CD4-positive, alpha-beta T cell treated with Interleukin-4 for 1 hour (primary cell): ENCODE results near the gene CDC14C.
"Not testable (repeated sequence)": the region's sequence is repeated elsewhere in the genome, so short reads cannot be mapped to it uniquely, and the experiment has no call there.

Source experiments
- DNase-seq, 2 donors: peaks; one replicate each; pipeline ENCODE4 v3.0.0-alpha.2; 2020 to 2022

Gene CDC14C

DNA sequence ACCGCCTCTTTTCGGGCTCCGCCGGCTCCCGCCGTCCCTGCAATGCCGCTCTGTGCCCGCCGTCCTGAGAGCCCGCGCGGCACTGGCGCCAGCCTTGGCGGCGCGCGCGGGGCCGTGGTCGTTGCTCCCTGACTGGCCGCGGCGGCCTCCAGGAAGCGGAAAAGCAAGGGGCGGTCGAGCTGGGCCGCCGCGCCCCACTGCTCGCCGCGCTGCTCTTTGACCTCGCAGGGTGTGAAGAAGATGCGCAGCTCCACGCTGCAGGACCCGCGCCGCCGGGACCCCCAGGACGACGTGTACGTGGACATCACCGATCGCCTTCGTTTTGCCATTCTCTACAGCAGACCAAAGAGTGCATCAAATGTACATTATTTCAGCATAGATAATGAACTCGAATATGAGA is at the start of gene CDC14C:
CDC14C (plus strand) TSS at position 115 of the 400 bp plus-strand sequence; CDS start at position 241, 126 bp downstream.
- DNase-seq: no peak

DNA sequence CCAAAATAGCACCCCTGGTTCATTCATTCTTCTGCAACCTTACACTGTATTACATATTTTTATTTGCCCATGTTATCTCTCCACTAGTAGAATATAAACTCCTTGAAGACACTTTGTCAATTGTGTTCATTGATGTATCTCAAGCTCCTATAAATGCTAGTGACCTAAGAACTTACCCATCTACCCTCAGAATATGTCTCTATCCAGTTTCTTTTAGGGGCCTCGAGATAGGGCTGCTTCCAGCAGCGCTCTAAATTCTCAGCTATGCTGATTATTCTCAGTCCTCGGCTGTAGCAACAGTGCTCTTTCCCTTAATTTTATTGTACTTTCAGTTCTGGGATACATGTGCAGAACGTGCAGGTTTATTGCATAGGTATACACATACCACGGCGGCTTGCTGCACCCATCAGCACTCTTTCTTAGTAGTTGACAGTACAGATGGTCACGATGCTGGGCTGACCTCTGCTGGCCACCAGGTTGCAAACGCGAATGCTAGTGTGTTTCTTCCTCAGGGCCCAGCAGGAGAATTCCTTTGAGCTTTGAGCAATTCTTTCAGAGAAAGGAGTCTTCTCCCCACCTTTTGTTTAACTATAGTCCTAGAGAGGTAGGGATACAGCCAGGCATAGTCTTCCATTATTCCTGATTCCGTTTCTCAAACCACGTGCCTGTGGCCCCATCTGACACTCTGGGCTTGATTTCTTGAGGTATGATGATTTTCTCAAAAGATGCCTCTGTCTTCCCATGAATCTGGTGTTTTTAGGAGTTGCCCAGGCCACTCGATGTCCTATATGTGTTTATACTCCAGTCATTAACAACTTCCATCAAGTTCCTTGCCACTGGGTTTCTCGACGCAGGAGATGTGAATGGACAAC is 49.1 kb upstream of the CDC14C start:
- no peak for DNase-seq

DNA sequence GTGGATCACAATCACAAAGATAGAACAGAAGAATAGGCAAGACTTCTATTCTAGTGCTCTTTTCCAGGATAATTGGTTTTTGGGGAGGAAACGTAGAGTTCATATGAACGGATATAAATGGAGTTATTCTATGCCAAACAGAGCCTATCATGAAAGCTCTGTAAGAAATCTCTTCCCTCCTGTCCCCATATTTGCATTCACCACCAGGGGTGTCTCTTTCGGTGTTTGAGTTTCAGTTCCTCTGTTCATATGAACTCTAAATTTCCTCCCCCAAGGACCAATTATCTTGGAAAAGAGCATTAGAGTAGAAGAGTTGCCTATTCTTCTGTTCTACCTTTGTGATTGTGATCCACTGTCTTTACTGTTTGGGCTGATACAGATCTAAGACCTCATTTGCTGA is 48.3 kb upstream of the CDC14C start:
- no peak for DNase-seq

DNA sequence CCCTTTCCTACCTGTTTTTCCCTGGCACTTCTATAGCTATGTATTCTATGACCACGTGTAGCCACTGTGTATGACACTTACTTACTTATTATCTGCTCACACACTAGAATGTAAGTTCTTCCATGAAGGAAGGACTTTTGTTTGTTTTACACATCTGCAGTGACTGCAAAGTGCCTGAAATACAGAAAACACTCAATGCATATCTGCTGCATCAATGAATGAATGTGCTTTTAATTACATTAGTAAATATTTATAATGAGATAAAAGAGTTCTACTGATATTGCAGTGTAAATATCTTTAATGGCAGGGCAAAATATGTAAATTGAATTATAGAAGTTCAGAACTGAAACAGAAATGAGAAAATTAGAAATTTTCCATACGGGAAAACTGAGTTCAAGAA is 43.5 kb upstream of the CDC14C start:
- no peak for DNase-seq

DNA sequence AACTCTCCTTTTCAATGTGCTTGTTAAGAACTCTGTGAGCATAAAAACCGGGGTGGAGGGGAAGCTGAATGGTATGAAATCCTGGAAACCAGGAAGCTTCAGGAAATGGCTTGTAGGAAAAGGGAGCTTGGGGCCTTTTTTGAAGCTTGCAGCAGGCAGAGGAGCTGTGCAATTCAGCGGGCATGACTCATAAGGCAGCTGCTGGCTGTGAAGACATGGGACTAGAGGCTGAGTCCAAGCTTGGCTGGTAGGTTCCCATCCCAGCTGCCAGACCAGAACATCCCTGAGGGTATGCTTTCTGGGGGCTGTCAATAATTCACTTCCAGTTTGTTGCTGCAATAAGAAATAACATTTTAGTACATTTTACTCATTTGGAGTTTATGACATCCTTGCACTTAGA is 36.8 kb upstream of the CDC14C start:
- DNase-seq: no peak

DNA sequence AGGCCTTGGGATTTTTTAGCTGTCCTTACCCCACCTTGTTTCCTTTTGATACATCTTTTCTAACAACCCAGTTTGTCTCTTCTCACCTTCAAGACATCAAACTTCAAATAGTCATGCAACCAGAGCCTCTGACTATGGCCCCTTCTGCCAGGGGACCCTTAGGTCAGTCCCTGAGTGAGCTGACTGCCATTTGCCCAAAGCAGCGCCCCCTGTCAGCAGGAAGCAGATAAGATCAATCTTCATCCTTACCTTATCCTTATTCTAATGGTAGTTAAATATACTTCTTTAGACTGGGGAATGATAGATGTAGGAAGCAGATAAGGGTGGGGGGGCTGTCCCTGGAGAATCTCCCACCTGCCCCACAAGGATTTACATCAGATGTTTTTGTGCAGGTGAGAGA is 29.8 kb upstream of the CDC14C start:
- DNase-seq: no peak

DNA sequence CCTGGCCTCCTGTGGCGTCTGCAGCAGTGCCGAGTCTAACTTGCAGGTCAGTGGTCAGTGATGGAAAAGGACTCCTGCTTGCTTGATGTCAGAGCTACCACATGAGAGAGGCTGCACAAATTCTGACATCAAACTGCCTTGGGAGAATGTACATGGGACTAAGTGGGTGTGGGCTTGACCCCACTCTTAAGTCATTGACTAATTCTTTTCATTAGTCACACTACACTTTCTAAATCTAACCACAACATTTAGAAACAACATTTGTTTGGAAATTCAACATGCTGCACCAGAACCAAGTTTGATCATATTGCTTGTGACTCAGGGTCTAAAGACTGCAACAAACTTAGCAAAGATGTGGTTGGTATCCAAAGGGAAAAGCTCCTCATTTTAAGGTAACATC is 24.4 kb upstream of the CDC14C start:
- DNase-seq: no peak

DNA sequence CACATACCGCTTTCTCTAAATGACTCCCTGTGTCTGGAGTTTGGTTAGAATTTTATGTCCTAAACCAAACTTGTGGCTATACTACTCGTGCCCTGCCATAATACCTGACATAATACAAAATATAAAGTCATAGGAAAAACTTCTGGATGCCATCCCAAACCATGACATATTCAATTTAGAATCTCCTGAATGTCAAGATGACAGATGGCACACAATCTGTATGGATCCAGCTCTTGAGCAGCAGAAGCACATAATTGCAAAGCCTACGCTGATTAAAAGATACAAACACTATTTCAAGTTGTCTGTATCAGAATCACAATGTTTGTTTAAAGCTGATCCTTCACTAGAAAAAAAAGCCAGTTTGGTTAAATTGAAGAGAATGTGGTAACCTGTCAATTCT is 22.4 kb upstream of the CDC14C start:
- no peak for DNase-seq

DNA sequence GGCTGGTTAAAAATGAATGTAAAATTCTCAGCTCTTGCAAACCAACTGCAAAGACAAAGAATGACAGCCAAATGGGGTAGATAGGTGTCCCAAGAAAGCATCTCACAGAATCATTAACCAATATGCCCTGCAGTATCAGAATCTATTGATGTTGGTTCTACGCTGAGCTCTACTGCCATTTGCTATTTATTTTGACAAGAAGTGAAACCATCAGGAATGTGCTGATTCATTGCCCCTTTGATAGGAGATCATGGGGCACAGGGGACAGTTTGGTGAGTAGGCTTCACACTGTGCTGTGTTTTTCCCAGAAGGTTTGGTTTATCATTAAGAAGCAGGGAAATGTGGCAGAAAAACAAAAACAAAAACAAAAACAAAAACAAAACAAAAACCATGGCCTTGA is 19.4 kb upstream of the CDC14C start:
- DNase-seq: no peak

DNA sequence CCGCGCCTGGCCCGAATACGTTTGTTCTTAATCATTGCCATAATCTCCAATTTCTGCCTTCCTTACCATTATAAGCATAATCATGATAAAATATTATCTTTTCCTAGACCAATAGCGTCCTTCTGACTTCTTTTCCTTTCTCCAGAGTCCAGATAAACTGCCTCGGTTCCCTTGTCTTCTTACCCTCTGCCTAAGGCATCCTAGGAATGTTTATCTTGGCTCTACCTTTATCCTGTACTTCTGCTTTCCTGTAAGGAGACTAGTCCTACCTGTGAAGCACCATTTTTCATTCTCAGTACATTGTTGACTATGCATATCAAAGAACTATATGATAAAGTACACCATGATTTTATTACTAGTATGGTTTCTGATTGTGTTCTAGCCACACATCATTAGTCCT is 18.7 kb upstream of the CDC14C start:
- not testable (repeated sequence) for DNase-seq

DNA sequence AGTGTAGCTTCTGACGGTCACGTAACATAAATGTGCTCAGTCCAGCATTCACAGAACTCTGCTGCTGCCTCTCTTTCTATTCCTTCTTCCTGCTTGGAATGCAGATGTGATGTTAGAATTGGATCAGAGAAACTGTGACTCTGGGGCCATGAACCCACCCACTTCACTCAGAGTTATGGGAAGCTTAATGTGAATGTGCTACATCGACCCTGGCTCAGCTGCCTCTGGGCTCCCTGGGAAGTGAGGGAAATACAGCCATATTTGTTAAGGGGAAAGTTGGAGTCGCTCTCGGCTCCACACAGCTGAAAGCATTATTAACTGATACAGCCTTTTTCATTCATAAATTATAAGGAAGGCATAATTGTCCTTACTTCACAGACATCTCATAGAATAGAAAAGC is 14.5 kb upstream of the CDC14C start:
- not testable (repeated sequence) for DNase-seq

DNA sequence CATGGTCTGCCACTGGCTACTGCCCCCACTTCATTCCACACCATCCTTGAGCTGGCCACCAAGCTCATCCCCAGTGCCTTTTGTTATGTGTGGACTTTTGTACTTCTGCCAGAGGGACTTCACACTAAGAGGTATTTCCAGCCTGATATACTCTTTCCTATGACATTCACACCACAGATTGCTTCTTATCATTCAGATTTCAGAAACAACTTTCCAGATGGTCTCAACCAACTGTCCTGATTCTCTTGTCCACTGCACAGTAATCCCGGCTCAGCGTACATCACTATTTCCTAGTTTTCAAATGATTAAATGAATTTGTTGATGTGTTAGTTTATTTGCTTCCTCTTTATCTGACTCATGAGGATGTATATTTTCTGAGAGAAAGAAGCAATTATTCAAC is 7.1 kb downstream of the CDC14C start:
- no peak for DNase-seq

DNA sequence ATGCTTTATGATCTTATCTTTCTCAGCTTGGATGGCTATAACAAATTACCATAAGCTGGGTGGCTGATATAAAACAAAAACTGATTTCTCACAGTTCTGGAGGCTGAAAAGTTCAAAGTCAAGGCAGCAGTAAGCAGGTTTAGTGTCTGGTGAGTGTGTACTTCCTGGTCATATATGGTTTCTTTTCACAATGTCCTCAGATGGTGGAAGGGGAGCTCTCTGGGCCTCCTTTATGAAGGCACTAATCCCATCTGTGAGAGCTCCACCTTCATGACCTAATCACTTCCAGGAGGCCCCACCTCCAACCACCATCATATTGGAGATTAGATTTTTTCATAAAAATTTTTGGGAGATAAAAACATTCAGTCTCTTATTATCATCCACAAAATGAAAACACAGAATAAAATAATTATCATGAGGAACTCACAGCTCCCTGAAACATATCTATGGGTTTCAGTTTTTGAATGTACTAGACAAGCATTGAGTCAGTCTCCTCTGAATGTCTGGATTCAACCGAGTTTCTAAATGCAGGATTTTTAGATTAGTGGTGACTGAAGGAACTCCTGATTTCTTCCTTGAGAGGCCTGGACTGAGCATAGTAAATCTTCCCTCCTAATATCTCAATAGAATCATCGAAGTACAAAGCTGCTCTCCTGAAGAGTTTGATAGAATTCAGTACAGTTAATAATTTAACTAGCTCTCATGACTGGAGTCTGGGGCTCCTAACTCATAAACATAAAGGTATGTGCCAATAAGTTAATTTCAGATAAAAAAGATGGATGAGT is 8.0 kb downstream of the CDC14C start:
- DNase-seq: no peak

DNA sequence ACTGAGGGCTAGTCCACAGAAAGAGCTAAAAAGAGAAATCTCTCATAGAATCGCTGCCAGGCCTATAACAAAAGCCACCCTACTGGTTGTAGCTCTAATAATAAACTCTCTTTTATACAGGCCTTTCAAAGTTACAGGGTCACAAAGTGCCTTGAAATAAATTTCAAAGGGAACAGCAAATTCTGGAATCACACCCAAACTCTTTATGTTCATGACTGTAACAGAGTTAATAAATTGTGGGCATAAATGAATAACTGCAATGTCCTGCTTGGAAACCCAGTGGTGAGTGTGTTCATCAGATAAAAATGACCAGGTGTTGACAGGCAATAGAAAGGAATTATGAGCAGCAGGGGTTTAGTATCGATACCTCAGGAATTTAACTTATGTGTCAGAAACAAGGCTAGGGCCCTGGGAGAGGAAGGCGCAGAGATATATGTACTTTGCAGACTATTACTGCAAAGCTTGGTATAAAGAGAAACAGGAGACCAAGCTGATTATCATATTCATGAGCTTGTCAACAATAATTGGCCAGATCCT is 9.3 kb downstream of the CDC14C start:
- no peak for DNase-seq

DNA sequence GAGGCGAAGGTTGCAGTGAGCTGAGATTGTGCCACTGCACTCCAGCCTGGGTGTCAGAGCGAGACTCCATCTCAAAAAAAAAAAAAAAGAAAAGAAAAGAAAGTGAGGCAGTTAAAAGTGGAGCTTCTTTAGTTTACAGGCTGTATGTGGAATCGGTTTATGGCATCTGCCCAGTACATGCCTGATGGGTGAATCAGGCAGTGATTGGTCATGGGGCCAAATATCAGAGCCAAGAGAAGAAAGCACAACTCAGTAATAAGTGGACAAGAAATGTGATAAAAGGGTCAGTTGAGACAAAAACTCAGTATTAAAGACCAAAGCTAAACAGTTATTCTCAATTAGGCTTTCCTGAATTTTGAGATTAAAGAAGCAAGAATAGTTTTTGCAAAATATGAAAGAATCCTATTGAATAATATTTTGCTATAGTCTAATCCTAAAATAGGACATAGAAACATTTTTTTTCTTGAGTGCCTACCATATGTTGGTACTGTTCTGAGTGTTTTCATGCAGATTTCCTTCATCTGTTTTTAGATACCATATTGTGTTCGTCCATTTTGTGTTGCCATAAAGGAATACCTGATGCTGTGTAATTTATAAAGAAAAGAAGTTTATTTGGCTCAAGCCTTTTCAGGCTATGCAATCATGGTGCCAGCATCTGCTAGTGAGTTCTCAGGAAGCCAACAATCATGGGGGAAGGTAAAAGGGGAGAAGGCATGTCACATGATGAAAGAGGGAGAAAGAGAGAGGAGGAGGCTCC is 14.4 kb downstream of the CDC14C start:
- no peak for DNase-seq

DNA sequence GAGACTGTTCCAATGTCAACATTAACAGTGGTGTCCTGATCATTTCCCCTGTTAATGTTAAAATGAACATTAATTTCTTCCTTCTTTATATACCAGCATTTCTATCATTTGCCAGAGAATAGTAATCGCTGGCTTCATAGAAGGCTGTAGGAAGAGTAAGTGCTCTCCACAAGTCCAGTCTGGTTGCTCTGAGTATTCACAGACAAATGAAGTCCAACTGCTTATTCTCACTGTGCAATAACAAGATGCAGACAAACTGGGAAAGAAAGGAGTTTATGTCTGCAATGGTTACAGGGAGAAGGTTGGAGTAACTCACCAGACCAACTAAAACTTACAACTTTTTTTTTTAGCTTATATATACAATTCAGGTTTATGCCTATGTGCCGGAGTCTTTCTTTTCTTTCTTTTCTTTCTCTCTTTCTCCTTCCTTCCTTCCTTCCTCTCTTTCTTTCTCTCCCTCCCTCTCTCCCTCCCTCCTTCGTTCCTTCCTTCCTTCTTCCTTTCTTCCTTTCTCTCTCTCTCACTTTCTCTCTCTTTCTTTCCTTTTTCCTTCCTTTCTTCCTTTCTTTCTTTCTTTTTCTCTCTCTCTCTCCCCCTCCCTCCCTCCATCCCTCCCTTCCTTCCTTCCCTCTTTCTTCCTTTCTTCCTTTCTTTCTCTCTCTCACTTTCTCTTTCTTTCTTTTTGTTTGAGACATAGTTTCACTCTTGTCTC is 19.1 kb downstream of the CDC14C start:
- DNase-seq: no peak

DNA sequence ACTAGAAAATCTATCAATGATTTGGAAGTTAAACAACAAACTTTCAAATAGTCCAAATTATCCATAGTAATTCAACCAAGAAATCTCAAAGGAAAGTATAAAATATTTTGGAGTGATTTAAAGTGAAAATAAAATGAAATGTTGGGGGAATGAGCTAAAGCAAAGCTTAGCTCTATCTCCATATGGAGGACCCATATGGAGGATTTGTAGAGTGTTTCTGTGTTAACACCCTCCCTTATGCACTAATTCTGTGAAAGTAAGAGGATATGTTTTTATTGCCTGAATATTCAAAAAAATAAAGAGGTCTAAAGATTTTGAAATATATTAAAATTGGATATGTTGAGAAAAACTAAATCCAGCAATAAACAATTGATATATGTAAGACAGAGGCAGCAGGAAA is 31.6 kb downstream of the CDC14C start:
- DNase-seq: no peak

DNA sequence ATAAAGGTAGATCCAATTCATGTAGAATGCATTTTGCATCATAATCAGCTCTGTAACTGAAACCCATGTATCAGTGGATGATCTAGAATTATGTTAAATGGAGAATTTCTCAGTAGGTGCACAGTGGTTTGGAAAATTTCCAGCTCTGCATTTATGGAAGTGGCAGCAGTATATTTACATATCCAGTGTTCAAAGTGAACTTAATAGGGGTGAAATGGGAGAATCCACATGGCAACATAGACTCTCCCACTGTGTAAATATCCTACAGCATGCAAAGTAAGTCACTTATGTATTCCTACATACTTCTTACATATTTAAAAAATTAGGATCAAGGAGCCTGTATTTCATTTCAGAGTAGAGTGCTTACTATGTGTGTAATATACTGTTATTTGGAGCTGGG is 35.3 kb downstream of the CDC14C start:
- no peak for DNase-seq

DNA sequence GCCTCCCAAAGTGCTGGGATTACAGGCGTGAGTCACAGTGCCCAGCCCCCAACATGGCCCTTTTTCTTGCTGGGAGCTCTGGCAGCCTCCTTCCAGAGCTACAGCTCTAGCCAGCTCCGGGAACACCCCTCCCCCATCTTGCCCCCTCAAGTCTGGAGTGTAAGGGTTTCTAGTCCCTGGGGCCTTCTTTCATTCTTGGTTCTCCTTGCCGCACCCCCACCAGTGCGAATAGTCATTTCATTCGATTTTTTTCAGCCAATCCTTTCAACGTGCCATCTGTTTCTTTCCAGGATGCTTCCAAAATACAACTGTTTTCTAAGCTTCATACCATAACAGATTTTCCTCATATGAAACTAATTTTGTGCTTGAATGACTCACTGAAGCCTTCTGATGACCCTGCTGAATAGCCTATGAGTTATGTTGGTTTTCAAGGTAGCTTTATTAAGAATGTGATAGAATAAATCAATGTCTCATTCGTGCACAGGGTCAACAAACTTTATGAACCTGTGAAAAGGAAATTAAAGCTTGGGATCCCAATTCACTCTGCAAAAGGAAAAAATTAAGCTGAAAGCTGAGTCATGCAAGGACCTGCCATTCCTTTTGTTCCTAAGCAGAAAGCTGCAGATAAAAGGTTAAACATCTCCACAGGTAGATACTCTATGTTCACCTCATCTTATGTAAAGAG is 38.6 kb downstream of the CDC14C start:
- DNase-seq: no peak

DNA sequence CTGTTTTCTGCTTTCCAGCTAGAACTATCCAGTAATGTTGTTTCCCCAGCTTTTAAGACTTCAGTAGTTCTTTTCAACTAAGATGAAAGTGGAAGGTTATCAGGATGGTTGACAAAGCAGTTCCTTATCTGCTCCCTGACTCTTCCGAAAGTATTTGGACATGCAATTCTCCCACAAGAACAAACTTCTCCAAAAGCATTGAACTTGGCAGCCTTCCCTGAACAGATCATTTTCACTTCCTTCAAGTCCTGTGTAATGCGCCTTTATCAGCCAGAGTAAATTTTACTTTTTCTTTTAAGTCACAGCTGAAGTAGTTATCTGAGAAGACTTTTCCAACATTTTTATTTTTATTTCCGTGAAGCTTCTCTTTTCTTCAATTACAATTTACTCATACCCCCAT is 39.7 kb downstream of the CDC14C start:
- no peak for DNase-seq

DNA sequence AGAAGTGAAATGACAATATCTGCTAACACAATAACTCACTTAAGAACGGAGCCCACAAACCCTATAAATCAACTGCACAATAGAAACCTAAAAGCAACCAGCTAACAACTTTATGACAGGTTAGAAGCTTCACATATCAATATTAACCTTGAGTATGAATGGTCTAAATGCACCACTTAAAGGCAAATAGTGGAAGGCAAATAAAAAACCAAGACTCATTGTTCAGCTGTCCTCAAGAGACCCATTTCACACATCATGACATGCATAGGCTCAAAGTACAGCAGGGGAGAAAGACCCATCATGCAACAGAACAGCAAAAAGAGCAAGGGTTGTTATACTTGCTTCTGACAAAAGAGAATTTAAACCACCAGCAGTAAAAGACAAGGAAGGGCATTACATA is 46.8 kb downstream of the CDC14C start:
- no peak for DNase-seq

DNA sequence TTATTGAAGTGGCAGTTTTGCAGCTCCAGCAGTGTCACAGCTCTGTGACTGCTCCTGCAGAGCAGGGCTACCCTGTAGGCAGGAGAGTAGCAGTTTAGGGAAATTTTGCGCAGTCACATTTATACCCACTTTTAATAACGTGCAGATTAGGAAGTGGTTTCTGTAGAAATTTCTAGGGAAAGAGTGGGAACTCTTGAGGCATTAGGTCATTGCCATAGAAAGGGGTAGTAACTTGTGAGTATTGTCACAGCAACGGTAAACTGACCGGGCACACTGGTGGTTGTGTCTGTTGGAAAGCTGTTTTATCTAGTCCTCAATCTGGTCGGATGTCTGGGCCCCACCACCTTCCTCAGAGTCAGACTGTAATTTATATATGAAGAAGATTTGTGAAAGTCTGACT is 51.9 kb downstream of the CDC14C start:
- DNase-seq: no peak
